SU-DHL-6 (cell line): ENCODE results near the gene RPN1.

Source experiments
- EZH2phosphoT487 ChIP-seq: fragments of 200-600 bp; sonication (generic), shearing (Covaris generic); conservative IDR thresholded peaks from 2 replicates; pipeline ENCODE4 v1.6.1; 2018; ENCODE audit warnings: mild to moderate bottlenecking, antibody characterized with exemption, low read length, moderate library complexity, mixed read lengths
- TF ChIP-seq, protein P1 (sequence below): fragments of 200-600 bp; sonication (generic); IDR thresholded peaks from one replicate; pipeline ENCODE4 v1.5.1; 2017; ENCODE audit warnings: antibody characterized with exemption, mild to moderate bottlenecking, low read length, moderate library complexity; ENCODE audit not compliant: insufficient read depth, poor library complexity, severe bottlenecking

DNA sequence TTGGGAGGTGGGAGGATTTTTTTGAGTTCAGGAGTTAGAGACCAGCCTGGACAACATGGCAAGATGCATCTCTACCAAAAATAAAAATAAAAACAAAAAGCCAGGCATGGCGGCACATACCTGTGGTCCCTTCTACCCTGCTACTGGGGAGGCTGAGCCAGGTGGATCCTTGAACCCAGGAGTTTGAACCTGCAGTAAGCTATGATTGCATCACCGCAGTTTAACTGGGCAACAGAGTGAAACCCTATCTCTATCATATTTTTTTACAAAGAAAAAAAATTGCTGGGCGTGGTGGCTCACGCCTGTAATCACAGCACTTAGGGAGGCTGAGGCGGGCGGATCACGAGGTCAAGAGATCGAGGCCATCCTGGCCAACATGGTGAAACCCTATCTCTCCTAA, 35.8 kb upstream of the RPN1 start:
- TF ChIP-seq, protein P1, sequence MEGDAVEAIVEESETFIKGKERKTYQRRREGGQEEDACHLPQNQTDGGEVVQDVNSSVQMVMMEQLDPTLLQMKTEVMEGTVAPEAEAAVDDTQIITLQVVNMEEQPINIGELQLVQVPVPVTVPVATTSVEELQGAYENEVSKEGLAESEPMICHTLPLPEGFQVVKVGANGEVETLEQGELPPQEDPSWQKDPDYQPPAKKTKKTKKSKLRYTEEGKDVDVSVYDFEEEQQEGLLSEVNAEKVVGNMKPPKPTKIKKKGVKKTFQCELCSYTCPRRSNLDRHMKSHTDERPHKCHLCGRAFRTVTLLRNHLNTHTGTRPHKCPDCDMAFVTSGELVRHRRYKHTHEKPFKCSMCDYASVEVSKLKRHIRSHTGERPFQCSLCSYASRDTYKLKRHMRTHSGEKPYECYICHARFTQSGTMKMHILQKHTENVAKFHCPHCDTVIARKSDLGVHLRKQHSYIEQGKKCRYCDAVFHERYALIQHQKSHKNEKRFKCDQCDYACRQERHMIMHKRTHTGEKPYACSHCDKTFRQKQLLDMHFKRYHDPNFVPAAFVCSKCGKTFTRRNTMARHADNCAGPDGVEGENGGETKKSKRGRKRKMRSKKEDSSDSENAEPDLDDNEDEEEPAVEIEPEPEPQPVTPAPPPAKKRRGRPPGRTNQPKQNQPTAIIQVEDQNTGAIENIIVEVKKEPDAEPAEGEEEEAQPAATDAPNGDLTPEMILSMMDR = no peak
- no peak for TF ChIP-seq EZH2phosphoT487
